Suprapubic skin (tissue), 4 donors: ENCODE results near the gene DSE. TPM values are rescaled to one million over a fixed set of nuclear protein-coding genes. Genes with fewer than 3 reads are reported as not detected.

Experiments
- DNase-seq, 2 donors: peaks; one replicate each; pipeline ENCODE4 v3.0.0-alpha.2; 2019; ENCODE audit warnings: low spot score in 2 of 2
- H3K27ac ChIP-seq: fragments of 200-600 bp; sonication (generic); one replicate; pipeline ENCODE4 v1.5.1; 2019
- H3K27me3 ChIP-seq: fragments of 200-600 bp; sonication (generic); one replicate; pipeline ENCODE4 v1.5.1; 2019
- H3K36me3 ChIP-seq: fragments of 200-600 bp; sonication (generic); one replicate; pipeline ENCODE4 v1.5.1; 2019
- H3K4me1 ChIP-seq: fragments of 200-600 bp; sonication (generic); one replicate; pipeline ENCODE4 v1.5.1; 2019
- H3K4me3 ChIP-seq: fragments of 200-600 bp; sonication (generic); one replicate; pipeline ENCODE4 v1.5.1; 2019; ENCODE audit warnings: mild to moderate bottlenecking
- H3K9me3 ChIP-seq: fragments of 200-600 bp; sonication (generic); one replicate; pipeline ENCODE4 v1.5.1; 2019
- EP300 ChIP-seq: sonication (generic); formaldehyde crosslinking; IDR thresholded peaks from one replicate; pipeline ENCODE4 v1.6.1; 2017; ENCODE audit warnings: antibody characterized with exemption
- POLR2A ChIP-seq, 2 donors: fragments of 450-650 bp; IDR thresholded peaks; one replicate each; pipeline ENCODE4 v1.6.1; 2017; ENCODE audit warnings: antibody characterized with exemption in 2 of 2, mild to moderate bottlenecking in 2 of 2, moderate library complexity in 2 of 2
- POLR2AphosphoS5 ChIP-seq, 3 donors: sonication (generic); formaldehyde crosslinking; IDR thresholded peaks; one replicate each; pipeline ENCODE4 v1.6.1; 2017; ENCODE audit warnings: antibody characterized with exemption in 3 of 3
- WGBS: methylation state at CpG from one replicate; pipeline ENCODE4 v1.1.5; 2018; 5-methylcytosine and 5-hydroxymethylcytosine counted together
- total RNA-seq, 4 donors: library from RNA; depleted of rRNA; stranded (reverse); fragments of >200 nt; gene quantifications; one replicate each; pipeline ENCODE4 v1.1.0, GENCODE V29; 2016
- TF ChIP-seq, protein P1 (sequence below), 2 donors: fragments of 200-600 bp in 1 of 2; fragments of 450-650 bp in 1 of 2; sonication (generic) in 1 of 2; IDR thresholded peaks; one replicate each; pipeline ENCODE4 v1.5.1; 2016 to 2019; ENCODE audit warnings: antibody characterized with exemption in 2 of 2, mild to moderate bottlenecking in 1 of 2, moderate library complexity in 1 of 2

Gene DSE
- total RNA-seq, 4 donors from 2014 or later: 36.0 to 40.0 (median 37.2) TPM

DNA sequence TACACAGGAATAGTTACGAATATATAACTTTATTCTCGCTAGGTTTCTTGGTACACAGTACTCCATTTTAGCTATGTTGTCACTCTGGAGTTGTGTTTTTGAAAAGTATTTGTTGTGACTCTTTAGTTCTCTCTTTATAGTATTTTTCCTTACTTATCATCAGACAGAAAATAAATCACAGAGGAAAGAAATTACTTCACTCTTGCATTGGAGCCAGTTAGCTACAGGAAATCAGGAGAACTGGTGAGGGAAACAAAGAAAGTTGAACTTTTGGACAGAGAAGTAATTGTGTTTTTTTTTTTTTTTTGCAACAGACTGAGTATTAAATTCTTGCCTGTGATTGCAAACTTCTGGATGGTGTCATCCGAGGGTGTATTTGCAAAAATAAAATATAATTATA lies 33.9 kb downstream of the DSE start:
- DNase-seq: no peak
- 63% methylated on average over 3 of the region's 3 CpGs for WGBS
- Histone ChIP-seq H3K4me3 (no peak overlapping the region), H3K9me3 (no peaks in the 10 kb centered on the region), H3K27ac (peak overlapping the region; percentile 47), H3K4me1 (peaks cover 34% of the 10 kb centered on the region), H3K36me3 (no peaks in the 10 kb centered on the region), H3K27me3 (no peaks in the 10 kb centered on the region)
- no peak for TF ChIP-seq EP300
- no peak for TF ChIP-seq POLR2A (IDR thresholded peaks at IDR 0.05)
- TF ChIP-seq, protein P1, sequence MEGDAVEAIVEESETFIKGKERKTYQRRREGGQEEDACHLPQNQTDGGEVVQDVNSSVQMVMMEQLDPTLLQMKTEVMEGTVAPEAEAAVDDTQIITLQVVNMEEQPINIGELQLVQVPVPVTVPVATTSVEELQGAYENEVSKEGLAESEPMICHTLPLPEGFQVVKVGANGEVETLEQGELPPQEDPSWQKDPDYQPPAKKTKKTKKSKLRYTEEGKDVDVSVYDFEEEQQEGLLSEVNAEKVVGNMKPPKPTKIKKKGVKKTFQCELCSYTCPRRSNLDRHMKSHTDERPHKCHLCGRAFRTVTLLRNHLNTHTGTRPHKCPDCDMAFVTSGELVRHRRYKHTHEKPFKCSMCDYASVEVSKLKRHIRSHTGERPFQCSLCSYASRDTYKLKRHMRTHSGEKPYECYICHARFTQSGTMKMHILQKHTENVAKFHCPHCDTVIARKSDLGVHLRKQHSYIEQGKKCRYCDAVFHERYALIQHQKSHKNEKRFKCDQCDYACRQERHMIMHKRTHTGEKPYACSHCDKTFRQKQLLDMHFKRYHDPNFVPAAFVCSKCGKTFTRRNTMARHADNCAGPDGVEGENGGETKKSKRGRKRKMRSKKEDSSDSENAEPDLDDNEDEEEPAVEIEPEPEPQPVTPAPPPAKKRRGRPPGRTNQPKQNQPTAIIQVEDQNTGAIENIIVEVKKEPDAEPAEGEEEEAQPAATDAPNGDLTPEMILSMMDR (IDR thresholded peaks at IDR 0.05): no peak
- no peak for TF ChIP-seq POLR2AphosphoS5 (IDR thresholded peaks at IDR 0.05)

DNA sequence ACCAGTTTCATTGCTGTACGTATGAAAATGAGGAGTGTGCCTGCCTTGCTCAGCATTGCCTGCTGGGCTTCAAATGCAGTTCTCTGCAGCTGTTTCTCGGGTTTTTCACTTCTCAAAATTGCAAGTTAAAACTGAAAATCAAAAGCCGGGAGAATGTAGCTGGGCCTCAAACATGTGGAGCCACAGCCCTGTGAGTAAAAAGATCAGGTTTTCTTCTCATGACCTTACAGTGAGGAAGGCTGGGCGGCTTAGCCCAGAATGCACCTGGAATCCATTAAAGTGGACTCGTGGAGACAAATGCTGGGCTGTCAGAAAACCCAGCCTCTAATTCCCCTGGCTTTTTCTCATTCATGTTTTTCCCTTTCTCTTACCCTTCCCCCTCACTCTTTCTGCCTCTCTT lies 34.4 kb downstream of the DSE start:
- Histone ChIP-seq H3K27me3 (no peaks in the 10 kb centered on the region), H3K4me1 (peaks cover 34% of the 10 kb centered on the region), H3K9me3 (no peaks in the 10 kb centered on the region), H3K4me3 (no peak overlapping the region), H3K36me3 (no peaks in the 10 kb centered on the region), H3K27ac (peak overlapping the region; percentile 47)
- no peak for TF ChIP-seq POLR2A (IDR thresholded peaks at IDR 0.05)
- TF ChIP-seq, protein P1 (IDR thresholded peaks at IDR 0.05): no peak
- no peak for TF ChIP-seq POLR2AphosphoS5 (IDR thresholded peaks at IDR 0.05)
- TF ChIP-seq EP300: no peak
- 43% methylated on average over 5 of the region's 5 CpGs for WGBS
- DNase-seq: no peak

DNA sequence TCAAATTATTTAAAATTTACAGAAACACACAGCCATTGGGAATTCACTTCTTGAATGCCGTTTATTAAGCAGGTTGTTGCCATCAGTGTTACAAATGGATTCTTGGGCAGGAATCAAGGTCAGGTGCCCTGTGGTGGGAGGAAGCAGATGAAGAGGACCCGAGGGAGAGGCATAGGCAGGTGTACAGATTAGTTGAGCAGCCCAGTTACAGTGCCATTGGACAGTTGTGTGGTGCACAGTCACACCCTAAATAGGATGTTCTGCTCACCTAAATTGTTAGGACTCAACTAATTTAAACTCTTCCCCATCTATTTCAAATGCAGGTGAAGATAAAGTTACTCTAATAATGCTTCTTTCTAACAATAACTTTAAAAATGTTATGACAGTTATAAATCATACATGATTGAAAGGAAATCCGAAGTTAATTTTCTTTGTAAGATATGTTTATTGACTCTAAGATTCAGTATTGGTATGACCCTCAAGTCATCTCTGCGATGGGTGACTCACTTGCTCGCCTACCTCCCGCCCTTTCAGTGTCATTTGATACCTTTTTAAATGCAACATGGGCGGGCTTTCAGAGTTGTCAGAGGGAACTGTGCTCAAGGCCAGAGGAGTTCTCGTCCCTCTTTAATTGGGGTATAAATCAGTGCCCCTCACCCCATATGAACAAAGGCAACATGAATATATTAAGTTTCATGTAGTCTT lies 35.1 kb downstream of the DSE start:
- H3K4me3 ChIP-seq: no peak overlapping the region
- no peak for DNase-seq
- no peaks in the 10 kb centered on the region for H3K9me3 ChIP-seq
- H3K36me3 ChIP-seq: no peaks in the 10 kb centered on the region
- H3K4me1 ChIP-seq: peaks cover 35% of the 10 kb centered on the region
- peak overlapping the region; percentile 47 for H3K27ac ChIP-seq
- no peaks in the 10 kb centered on the region for H3K27me3 ChIP-seq
- TF ChIP-seq POLR2AphosphoS5 (IDR thresholded peaks at IDR 0.05): no peak
- TF ChIP-seq, protein P1 (IDR thresholded peaks at IDR 0.05): no peak
- no peak for TF ChIP-seq POLR2A (IDR thresholded peaks at IDR 0.05)
- TF ChIP-seq EP300: no peak
- WGBS: 71% methylated on average over 8 of the region's 8 CpGs

DNA sequence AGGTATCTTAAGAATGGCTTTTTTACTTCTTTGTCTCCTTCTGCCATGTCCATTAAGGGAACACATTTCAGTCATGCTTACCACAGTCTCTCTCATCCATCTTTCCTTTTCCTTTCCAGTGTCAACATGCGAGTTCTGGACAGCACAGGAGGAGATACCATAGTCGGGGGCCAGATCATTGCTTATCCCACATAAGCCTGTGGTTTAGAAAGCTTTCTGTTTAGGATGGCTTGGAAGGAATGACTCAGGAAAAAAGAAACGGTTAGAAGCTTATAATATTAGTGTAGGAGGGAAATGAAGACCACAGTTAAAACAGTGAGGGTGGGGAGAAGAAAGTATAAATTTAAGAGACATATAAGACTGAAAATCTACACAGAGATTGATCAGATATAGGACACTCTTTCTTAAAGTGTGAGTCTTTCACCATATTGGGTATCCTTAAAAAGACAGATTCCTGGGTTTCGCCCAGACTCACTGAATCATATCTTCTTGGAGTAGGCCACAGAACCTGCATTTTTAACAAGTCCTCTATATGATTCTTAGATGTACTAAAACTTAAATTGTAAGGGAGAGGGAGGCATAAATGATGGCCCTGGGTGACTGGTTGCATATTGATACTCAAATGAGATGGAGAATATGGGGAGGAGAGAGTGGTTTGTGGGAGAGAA lies 36.1 kb downstream of the DSE start:
- no peaks in the 10 kb centered on the region for H3K27me3 ChIP-seq
- 71% methylated on average over 4 of the region's 4 CpGs for WGBS
- H3K27ac ChIP-seq: no peak overlapping the region
- H3K4me1 ChIP-seq: peaks cover 40% of the 10 kb centered on the region
- no peak overlapping the region for H3K4me3 ChIP-seq
- H3K9me3 ChIP-seq: no peaks in the 10 kb centered on the region
- no peaks in the 10 kb centered on the region for H3K36me3 ChIP-seq
- DNase-seq: no peak
- TF ChIP-seq, protein P1 (IDR thresholded peaks at IDR 0.05): no peak
- TF ChIP-seq EP300 (no peak), POLR2A (IDR thresholded peaks at IDR 0.05) (no peak), POLR2AphosphoS5 (IDR thresholded peaks at IDR 0.05) (no peak)

DNA sequence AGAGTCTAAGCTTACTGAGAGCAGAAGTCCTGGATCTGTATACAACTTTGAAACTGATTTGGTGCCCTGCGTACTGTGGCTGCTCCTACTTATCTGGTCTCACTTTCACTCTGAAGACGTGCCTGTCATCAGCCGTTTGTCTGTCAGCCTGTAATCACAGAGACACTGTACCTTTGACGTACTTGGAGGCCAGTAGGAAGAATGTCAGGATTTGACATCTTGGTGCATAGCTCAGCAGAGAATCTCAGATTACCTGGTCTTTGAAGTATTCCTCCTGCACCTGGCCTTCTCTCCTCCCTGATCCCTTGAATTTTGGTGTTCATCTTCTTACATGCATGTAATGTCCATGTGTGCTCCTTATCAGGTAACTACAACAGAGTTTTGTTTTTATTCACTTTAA lies 37.7 kb downstream of the DSE start:
- no peaks in the 10 kb centered on the region for H3K9me3 ChIP-seq
- peaks cover 49% of the 10 kb centered on the region for H3K4me1 ChIP-seq
- no peaks in the 10 kb centered on the region for H3K36me3 ChIP-seq
- no peak for DNase-seq
- 90% methylated on average over 4 of the region's 4 CpGs for WGBS
- no peaks in the 10 kb centered on the region for H3K27me3 ChIP-seq
- TF ChIP-seq EP300: no peak
- TF ChIP-seq, protein P1 (IDR thresholded peaks at IDR 0.05): no peak
- no peak for TF ChIP-seq POLR2AphosphoS5 (IDR thresholded peaks at IDR 0.05)
- no peak for TF ChIP-seq POLR2A (IDR thresholded peaks at IDR 0.05)
- no peak overlapping the region for H3K4me3 ChIP-seq
- no peak overlapping the region for H3K27ac ChIP-seq
